NOMO-1 (cell line): Measurements from ENCODE around the gene PRDM10.
A peak's percentile ranks its signal among the peaks of the same experiment; 100 is the strongest.

Source experiments
- DNase-seq, 2 experiments: peaks; one replicate each; lab custom pipeline; 2025; ENCODE audit not compliant: unreplicated experiment in 2 of 2; lab: John Stamatoyannopoulos, UW

Gene PRDM10

GRCh38 chr11:129855086-129855485 is 147.5 kb downstream of the PRDM10 start:
- no peak for DNase-seq

GRCh38 chr11:129854232-129854805 is 148.3 kb downstream of the PRDM10 start:
- DNase-seq: no peak

GRCh38 chr11:129853518-129854231 is 149.0 kb downstream of the PRDM10 start:
- DNase-seq: peak in 1 of 2 experiments; percentile 8

GRCh38 chr11:129852125-129852740 is 150.4 kb downstream of the PRDM10 start:
- DNase-seq: peak in 1 of 2 experiments; percentile 20
